B cell (primary cell): Measurements from ENCODE around the gene RTP1. TPM values are rescaled to one million over a fixed set of nuclear protein-coding genes. Genes with fewer than 3 reads are reported as not detected.
A peak's percentile ranks its signal among the peaks of the same experiment; 100 is the strongest.

ENCODE experiments used
- ATAC-seq: fragments of 200-7000 bp; cut with Tn5 transposase; one replicate; pipeline ENCODE4 v1.10.0; 2021; ENCODE audit warnings: low read depth, mild to moderate bottlenecking, moderate number of reproducible peaks, moderate library complexity
- CTCF ChIA-PET: fragments of 350-600 bp; sonication (Branson Sonifier 250); formaldehyde crosslinking; loops from one replicate; lab custom pipeline; 2021; ENCODE audit warnings: antibody characterized with exemption, inconsistent platforms; lab: Charles Lee
- POLR2A ChIA-PET: fragments of 350-600 bp; sonication (Branson Sonifier 250); formaldehyde crosslinking; loops from one replicate; lab custom pipeline; 2021; ENCODE audit warnings: antibody characterized with exemption; lab: Charles Lee
- DNase-seq: peaks from one replicate; pipeline ENCODE4 v3.0.0; 2013
- H2AFZ ChIP-seq: 2 replicates; pipeline ENCODE4 v1.6.1; 2012; ENCODE audit warnings: mild to moderate bottlenecking, low read depth, low read length; ENCODE audit not compliant: insufficient read depth, poor library complexity, severe bottlenecking
- H3K27ac ChIP-seq, 2 donors: 1 replicate in 1 of 2; 2 replicates in 1 of 2; pipeline ENCODE4 v1.5.1; 2012 to 2013; ENCODE audit warnings: low read length in 2 of 2, mild to moderate bottlenecking in 2 of 2, moderate library complexity in 1 of 2
- H3K27me3 ChIP-seq, 4 experiments: fragments of 200-600 bp in 1 of 4; sonication (generic) in 1 of 4; replicated peaks in 1 of 4; 1 replicate in 2 of 4; 2 replicates in 2 of 4; pipeline versions ENCODE4 v1.6.1 to v1.7.0; 2013 to 2016; ENCODE audit warnings: low read length in 3 of 4, mild to moderate bottlenecking in 2 of 4, mixed read lengths in 1 of 4, moderate library complexity in 1 of 4; ENCODE audit not compliant: insufficient read depth in 4 of 4, control insufficient read depth in 3 of 4; ENCODE audit errors: control extremely low read depth in 1 of 4
- H3K36me3 ChIP-seq, 2 experiments: replicated peaks in 1 of 2; 1 replicate in 1 of 2; 2 replicates in 1 of 2; pipeline versions ENCODE4 v1.6.1 to v1.7.1; 2013; ENCODE audit warnings: low read length in 1 of 2; ENCODE audit not compliant: insufficient read depth in 2 of 2, control insufficient read depth in 1 of 2; ENCODE audit errors: control extremely low read depth in 1 of 2, extremely low read depth in 1 of 2
- H3K4me1 ChIP-seq, 2 donors: fragments of 200-600 bp in 1 of 2; sonication (generic) in 1 of 2; 1 replicate in 1 of 2; 2 replicates in 1 of 2; pipeline versions ENCODE4 v1.5.1 to v1.6.1; 2013 to 2017; ENCODE audit warnings: low read length in 2 of 2; ENCODE audit not compliant: control insufficient read depth in 2 of 2, insufficient read depth in 2 of 2
- H3K4me2 ChIP-seq: replicated peaks from 2 replicates; pipeline ENCODE3; 2012; ENCODE audit warnings: mild to moderate bottlenecking, low read depth, low read length; ENCODE audit not compliant: poor library complexity, severe bottlenecking
- H3K4me3 ChIP-seq, 5 experiments: fragments of 200-600 bp in 1 of 5; sonication (generic) in 1 of 5; 1 replicate in 3 of 5; 2 replicates in 2 of 5; pipeline versions ENCODE4 v1.5.1 to v1.7.0; 2011 to 2016; ENCODE audit warnings: low read length in 4 of 5, mild to moderate bottlenecking in 4 of 5, low read depth in 2 of 5, control low read depth in 1 of 5, moderate library complexity in 1 of 5; ENCODE audit not compliant: insufficient read depth in 1 of 5; ENCODE audit errors: control extremely low read depth in 1 of 5, extremely low read depth in 1 of 5
- H3K79me2 ChIP-seq: fragments of 200-600 bp; sonication (generic); one replicate; pipeline ENCODE4 v1.6.0; 2016; ENCODE audit warnings: low read length; ENCODE audit not compliant: control insufficient read depth, insufficient read depth
- H3K9ac ChIP-seq: fragments of 200-600 bp; sonication (generic); 2 replicates; pipeline ENCODE4 v1.6.1; 2017; ENCODE audit warnings: mild to moderate bottlenecking, low read length, moderate library complexity
- H3K9me3 ChIP-seq, 3 donors: one replicate each; pipeline versions ENCODE4 v1.6.1 to v1.7.1; 2013; ENCODE audit warnings: low read length in 2 of 3; ENCODE audit not compliant: control insufficient read depth in 2 of 3, insufficient read depth in 1 of 3; ENCODE audit errors: control extremely low read depth in 1 of 3
- H4K20me1 ChIP-seq: 2 replicates; pipeline ENCODE4 v1.6.0; 2012; ENCODE audit warnings: mild to moderate bottlenecking, low read length; ENCODE audit not compliant: insufficient read depth, control insufficient read depth, poor library complexity, severe bottlenecking
- H3K27ac Mint-ChIP-seq: one replicate; pipeline ENCODE4 v1.8.0; 2021; ENCODE audit warnings: mixed read lengths
- H3K27me3 Mint-ChIP-seq: one replicate; pipeline ENCODE4 v1.8.0; 2021; ENCODE audit warnings: mixed read lengths
- H3K4me1 Mint-ChIP-seq: one replicate; pipeline ENCODE4 v1.8.0; 2021; ENCODE audit warnings: mixed read lengths
- H3K4me3 Mint-ChIP-seq: one replicate; pipeline ENCODE4 v1.8.0; 2021; ENCODE audit warnings: mixed read lengths
- H3K9me3 Mint-ChIP-seq: one replicate; pipeline ENCODE4 v1.8.0; 2022; ENCODE audit warnings: mixed read lengths; ENCODE audit not compliant: insufficient read depth
- EZH2 ChIP-seq: IDR thresholded peaks from 2 replicates; pipeline ENCODE4 v1.6.1; 2012; ENCODE audit warnings: borderline replicate concordance, low read depth, mild to moderate bottlenecking, moderate library complexity, low read length; ENCODE audit not compliant: insufficient read depth, poor library complexity, severe bottlenecking
- WGBS: methylation state at CpG from one replicate; pipeline ENCODE4 v1.1.5; 2013; ENCODE audit warnings: missing lambda C conversion rate; ENCODE audit not compliant: insufficient coverage; 5-methylcytosine and 5-hydroxymethylcytosine counted together
- intact Hi-C: fragments of 100-400 bp; cut with micrococcal nuclease; formaldehyde crosslinking; loops from one replicate; pipeline ENCODE4 v1.10.0; 2022
- polyA plus RNA-seq: library from polyadenylated mRNA; depleted of rRNA; stranded (reverse); fragments of >200 nt; gene quantifications from 2 replicates; pipeline ENCODE4 v1.2.3, GENCODE V29; 2012
- total RNA-seq, 2 donors: library from RNA; stranded (reverse); fragments of 120-200 nt in 1 of 2; gene quantifications; 1 replicate in 1 of 2; 2 replicates in 1 of 2; pipeline versions ENCODE4 v1.2.3 to v1.2.4, GENCODE V29; 2013 to 2022
- TF ChIP-seq, protein P1 (sequence below): fragments of 200-600 bp; IDR thresholded peaks from one replicate; pipeline ENCODE4 v1.8.0; 2022; ENCODE audit warnings: antibody characterized with exemption, mild to moderate bottlenecking

RTP1 gene
- total and polyA plus RNA-seq, 2 donors (not counting 1 experiment from before 2014, with no cell fraction given): not detected

DNA sequence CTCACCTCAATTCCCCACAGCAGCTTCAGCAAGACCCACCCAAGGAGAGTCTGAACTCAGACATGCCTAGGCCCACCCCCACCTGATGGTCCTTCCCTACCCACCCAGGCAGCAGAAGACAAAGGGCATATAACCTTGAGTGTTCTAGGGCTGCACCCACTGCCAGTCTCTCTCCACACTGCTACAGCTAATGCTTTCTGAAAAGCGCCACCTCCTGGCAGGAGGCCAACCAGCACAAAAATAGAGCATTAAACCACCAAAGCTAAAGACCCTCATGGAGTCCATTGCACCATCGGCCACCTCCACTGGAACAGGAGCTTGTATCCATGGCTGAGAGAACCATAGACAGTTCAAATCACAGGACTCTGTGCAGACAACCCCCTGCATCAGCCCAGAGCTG is 46.7 kb upstream of the RTP1 start:
- CTCF ChIA-PET: interaction anchor here (0.7 to 7.4 kb wide), 32 partner anchors 9 to 536 kb away, joined by 3 to 196 read pairs (median 5); partner anchors contain the start of gene RPL39L
- no peak for TF ChIP-seq EZH2
- TF ChIP-seq, protein P1, sequence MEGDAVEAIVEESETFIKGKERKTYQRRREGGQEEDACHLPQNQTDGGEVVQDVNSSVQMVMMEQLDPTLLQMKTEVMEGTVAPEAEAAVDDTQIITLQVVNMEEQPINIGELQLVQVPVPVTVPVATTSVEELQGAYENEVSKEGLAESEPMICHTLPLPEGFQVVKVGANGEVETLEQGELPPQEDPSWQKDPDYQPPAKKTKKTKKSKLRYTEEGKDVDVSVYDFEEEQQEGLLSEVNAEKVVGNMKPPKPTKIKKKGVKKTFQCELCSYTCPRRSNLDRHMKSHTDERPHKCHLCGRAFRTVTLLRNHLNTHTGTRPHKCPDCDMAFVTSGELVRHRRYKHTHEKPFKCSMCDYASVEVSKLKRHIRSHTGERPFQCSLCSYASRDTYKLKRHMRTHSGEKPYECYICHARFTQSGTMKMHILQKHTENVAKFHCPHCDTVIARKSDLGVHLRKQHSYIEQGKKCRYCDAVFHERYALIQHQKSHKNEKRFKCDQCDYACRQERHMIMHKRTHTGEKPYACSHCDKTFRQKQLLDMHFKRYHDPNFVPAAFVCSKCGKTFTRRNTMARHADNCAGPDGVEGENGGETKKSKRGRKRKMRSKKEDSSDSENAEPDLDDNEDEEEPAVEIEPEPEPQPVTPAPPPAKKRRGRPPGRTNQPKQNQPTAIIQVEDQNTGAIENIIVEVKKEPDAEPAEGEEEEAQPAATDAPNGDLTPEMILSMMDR: peak; percentile 75
- intact Hi-C loops: loop anchor here (1.0 kb wide), 2 partner anchors 37 to 301 kb away; no protein-coding TSS in a partner anchor
- H3K9ac ChIP-seq: no peak overlapping the region
- H3K27ac ChIP-seq: no peak overlapping the region
- H3K4me3 Mint-ChIP-seq: no peak overlapping the region
- H3K27ac Mint-ChIP-seq: no peak overlapping the region
- peaks cover 3% of the 10 kb centered on the region for H3K4me1 Mint-ChIP-seq
- peaks cover 6% of the 10 kb centered on the region for H3K27me3 Mint-ChIP-seq
- H3K4me1 ChIP-seq: no peaks in the 10 kb centered on the region
- DNase-seq (peak; percentile 70), ATAC-seq (peak; percentile 70)
- POLR2A ChIA-PET: interaction anchor here (0.6 to 2.2 kb wide), 3 partner anchors 9 to 37 kb away, joined by 3 to 11 read pairs (median 3); partner anchors contain the start of gene RPL39L
- H3K9me3 ChIP-seq: peaks cover 0 to 6% (median 5%) of the 10 kb centered on the region in 3 donors
- no peaks in the 10 kb centered on the region for H3K79me2 ChIP-seq
- WGBS: 65% methylated on average over 2 of the region's 2 CpGs
- peaks cover 8% of the 10 kb centered on the region for H3K9me3 Mint-ChIP-seq
- no peaks in the 10 kb centered on the region for H4K20me1 ChIP-seq
- no peak overlapping the region for H3K4me2 ChIP-seq
- H3K27me3 ChIP-seq: no peaks in the 10 kb centered on the region
- no peak overlapping the region for H2AFZ ChIP-seq
- no peaks in the 10 kb centered on the region for H3K36me3 ChIP-seq
- no peak overlapping the region for H3K4me3 ChIP-seq

DNA sequence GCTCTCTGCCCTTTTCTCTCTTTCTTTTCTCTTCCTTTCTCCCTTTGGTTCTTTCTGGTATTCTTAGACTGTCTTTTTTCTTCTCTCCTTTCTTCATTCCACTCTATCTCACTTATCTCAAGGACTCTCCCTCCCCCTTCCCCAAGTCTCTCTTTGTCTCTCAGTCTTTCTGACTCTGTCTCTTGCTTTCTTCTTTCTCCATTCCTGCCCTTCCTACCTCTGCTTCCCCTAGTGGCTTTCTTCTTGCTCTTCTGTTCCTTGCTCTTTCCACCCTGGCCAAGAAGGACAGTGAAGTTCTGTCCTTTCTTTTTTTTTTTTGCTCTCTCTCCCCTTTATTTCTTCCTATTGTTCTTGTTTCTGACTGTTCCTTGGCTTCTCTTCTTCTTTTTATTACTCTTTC is 35.7 kb upstream of the RTP1 start:
- Histone ChIP-seq H3K27ac (no peak overlapping the region), H3K79me2 (no peaks in the 10 kb centered on the region), H3K9ac (no peak overlapping the region), H4K20me1 (no peaks in the 10 kb centered on the region), H3K4me1 (no peaks in the 10 kb centered on the region), H3K27me3 (peaks cover 0 to 6% (median 0%) of the 10 kb centered on the region in 4 experiments), H2AFZ (no peak overlapping the region), H3K9me3 (no peaks in the 10 kb centered on the region), H3K4me3 (no peak overlapping the region), H3K36me3 (no peaks in the 10 kb centered on the region), H3K4me2 (no peak overlapping the region)
- ATAC-seq (no peak), DNase-seq (no peak)
- CTCF ChIA-PET: interaction anchor here (4.4 to 8.9 kb wide), 3 partner anchors 11 to 314 kb away, joined by 49 to 223 read pairs (median 215); partner anchors contain the start of gene ADIPOQ
- intact Hi-C loops: no loop called here
- POLR2A ChIA-PET: no interaction called here
- H3K9me3 Mint-ChIP-seq: no peaks in the 10 kb centered on the region
- H3K4me1 Mint-ChIP-seq: peaks cover 1% of the 10 kb centered on the region
- TF ChIP-seq EZH2: no peak
- TF ChIP-seq, protein P1: no peak
- no peak overlapping the region for H3K27ac Mint-ChIP-seq
- peaks cover 26% of the 10 kb centered on the region for H3K27me3 Mint-ChIP-seq
- H3K4me3 Mint-ChIP-seq: no peak overlapping the region
